ENCODE measurements around the gene PHC2.

PHC2 gene

GRCh38 chr1:33471416-33471815, 40.5 kb upstream of the PHC2 start:
- Histone ChIP-seq H3K4me2 (ENCODE audit: low read length) (no peak overlapping the region), H3K27ac (no peak overlapping the region), H2AFZ (no peak overlapping the region), H3K9ac (no peak overlapping the region), H3K27me3 (ENCODE audit: control insufficient read depth, insufficient read depth, low read length) (no peaks in the 10 kb centered on the region), H3K36me3 (ENCODE audit: control insufficient read depth, insufficient read depth, low read length) (no peaks in the 10 kb centered on the region), H3K4me3 (ENCODE audit: low read depth, low read length) (no peak overlapping the region), H3K79me2 (no peaks in the 10 kb centered on the region), H3K4me1 (no peaks in the 10 kb centered on the region), H3K9me3 (ENCODE audit: control insufficient read depth, low read length) (no peaks in the 10 kb centered on the region)
- no peak for TF ChIP-seq CTCF (IDR thresholded peaks at IDR 0.05)

- H3K36me3 ChIP-seq (ENCODE audit: control insufficient read depth, insufficient read depth, low read length), result no peaks in the 10 kb centered on the region
- peak; percentile 61 for TF ChIP-seq CTCF (IDR thresholded peaks at IDR 0.05)
- H2AFZ ChIP-seq, result peak overlapping the region; percentile 42
- no peak overlapping the region for H3K4me2 ChIP-seq (ENCODE audit: low read length)
- no peak overlapping the region for H3K9ac ChIP-seq
- no peaks in the 10 kb centered on the region for H3K79me2 ChIP-seq
- no peaks in the 10 kb centered on the region for H3K9me3 ChIP-seq (ENCODE audit: control insufficient read depth, low read length)
- H3K27ac ChIP-seq, result no peak overlapping the region
- H3K4me3 ChIP-seq (ENCODE audit: low read depth, low read length), result no peak overlapping the region
- no peaks in the 10 kb centered on the region for H3K4me1 ChIP-seq
- H3K27me3 ChIP-seq (ENCODE audit: control insufficient read depth, insufficient read depth, low read length), result no peaks in the 10 kb centered on the region
These were observed 39.7 kb upstream of the PHC2 start for GRCh38 chr1:33470495-33471012.

GRCh38 chr1:33469691-33470090, 38.8 kb upstream of the PHC2 start:
- Histone ChIP-seq H2AFZ (no peak overlapping the region), H3K27me3 (ENCODE audit: control insufficient read depth, insufficient read depth, low read length) (no peaks in the 10 kb centered on the region), H3K9me3 (ENCODE audit: control insufficient read depth, low read length) (no peaks in the 10 kb centered on the region), H3K4me3 (ENCODE audit: low read depth, low read length) (no peak overlapping the region), H3K4me2 (ENCODE audit: low read length) (no peak overlapping the region), H3K27ac (no peak overlapping the region), H3K36me3 (ENCODE audit: control insufficient read depth, insufficient read depth, low read length) (no peaks in the 10 kb centered on the region), H3K79me2 (no peaks in the 10 kb centered on the region), H3K9ac (no peak overlapping the region), H3K4me1 (no peaks in the 10 kb centered on the region)
- no peak for TF ChIP-seq CTCF (IDR thresholded peaks at IDR 0.05)

GRCh38 chr1:33468967-33469366, 38.1 kb upstream of the PHC2 start:
- Histone ChIP-seq H3K36me3 (ENCODE audit: control insufficient read depth, insufficient read depth, low read length) (no peaks in the 10 kb centered on the region), H3K27me3 (ENCODE audit: control insufficient read depth, insufficient read depth, low read length) (no peaks in the 10 kb centered on the region), H3K9me3 (ENCODE audit: control insufficient read depth, low read length) (no peaks in the 10 kb centered on the region), H3K27ac (no peak overlapping the region), H3K4me2 (ENCODE audit: low read length) (no peak overlapping the region), H3K9ac (no peak overlapping the region), H3K4me3 (ENCODE audit: low read depth, low read length) (no peak overlapping the region), H3K79me2 (no peaks in the 10 kb centered on the region), H3K4me1 (no peaks in the 10 kb centered on the region), H2AFZ (no peak overlapping the region)
- TF ChIP-seq CTCF (IDR thresholded peaks at IDR 0.05), result no peak

GRCh38 chr1:33468531-33468930, 37.6 kb upstream of the PHC2 start:
- Histone ChIP-seq H3K4me1 (no peaks in the 10 kb centered on the region), H3K79me2 (no peaks in the 10 kb centered on the region), H3K4me3 (ENCODE audit: low read depth, low read length) (no peak overlapping the region), H3K4me2 (ENCODE audit: low read length) (no peak overlapping the region), H3K9ac (no peak overlapping the region), H3K27ac (no peak overlapping the region), H3K9me3 (ENCODE audit: control insufficient read depth, low read length) (no peaks in the 10 kb centered on the region), H2AFZ (no peak overlapping the region), H3K36me3 (ENCODE audit: control insufficient read depth, insufficient read depth, low read length) (no peaks in the 10 kb centered on the region), H3K27me3 (ENCODE audit: control insufficient read depth, insufficient read depth, low read length) (no peaks in the 10 kb centered on the region)
- no peak for TF ChIP-seq CTCF (IDR thresholded peaks at IDR 0.05)

All from parathyroid adenoma (tissue), 2 donors.